NCI-H2029 treated with DMSO at 0.1 percent for 48 hours (cell line): ENCODE measurements around the gene HS3ST5.
"Not testable (repeated sequence)": the region's sequence is repeated elsewhere in the genome, so short reads cannot be mapped to it uniquely, and the experiment has no call there.

Experiments
- DNase-seq: peaks from one replicate; lab custom pipeline; 2025; lab: John Stamatoyannopoulos, UW

HS3ST5 gene

DNA sequence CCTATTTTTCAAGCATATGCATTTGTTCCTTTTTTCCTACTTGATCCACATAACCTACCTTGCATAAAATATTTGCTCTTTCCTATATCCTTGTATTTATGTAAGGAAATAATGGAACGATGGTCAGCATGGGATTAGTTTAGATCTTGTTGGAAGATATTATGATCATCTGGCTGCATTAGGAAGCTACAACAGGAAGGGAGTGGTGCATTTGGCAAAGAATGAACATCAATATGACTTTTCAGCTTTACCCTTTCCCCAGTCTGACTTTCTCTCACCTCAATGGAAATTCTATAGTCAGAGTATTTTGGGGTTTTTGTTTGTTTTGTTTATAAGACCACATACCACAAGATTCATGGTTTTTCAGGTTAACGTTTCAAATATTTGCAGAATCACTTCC lies 66.0 kb downstream of the HS3ST5 start:
- DNase-seq = no peak

DNA sequence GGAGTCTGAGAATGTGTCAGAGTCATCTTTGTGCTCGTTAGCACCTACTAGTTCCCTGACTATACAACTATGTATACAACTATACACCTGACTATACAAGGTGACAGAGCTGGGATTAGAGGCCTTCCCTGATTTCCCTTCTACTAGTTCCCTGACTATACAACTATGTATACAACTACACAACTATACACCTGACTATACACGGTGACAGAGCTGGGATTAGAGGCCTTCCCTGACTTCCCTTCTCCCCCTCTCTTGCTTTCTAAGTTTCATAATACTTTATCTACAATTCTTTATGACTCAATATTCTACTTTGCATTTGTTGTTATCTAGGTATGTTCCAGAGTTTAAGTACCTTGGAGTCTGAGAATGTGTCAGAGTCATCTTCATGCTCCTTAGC lies 68.0 kb downstream of the HS3ST5 start:
- no peak for DNase-seq

DNA sequence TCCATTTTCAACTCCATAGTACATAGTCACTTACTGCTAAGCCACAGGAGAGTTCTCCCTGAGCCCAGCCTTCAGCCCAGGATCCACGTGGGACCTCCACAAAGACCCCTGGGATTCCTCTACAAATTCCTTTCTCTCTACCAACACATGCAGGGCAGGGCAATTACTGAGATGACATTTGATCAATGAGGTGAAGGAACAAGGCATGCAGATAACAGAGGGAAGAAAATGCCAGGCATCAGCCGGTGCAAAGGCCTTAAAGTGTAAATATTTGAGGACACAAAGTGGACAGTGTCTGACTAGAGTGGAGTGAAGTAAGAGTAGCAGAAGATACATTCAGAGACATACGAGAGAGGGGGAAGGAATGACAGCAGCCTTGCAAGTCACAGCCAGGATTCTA lies 70.2 kb downstream of the HS3ST5 start:
- no peak for DNase-seq

DNA sequence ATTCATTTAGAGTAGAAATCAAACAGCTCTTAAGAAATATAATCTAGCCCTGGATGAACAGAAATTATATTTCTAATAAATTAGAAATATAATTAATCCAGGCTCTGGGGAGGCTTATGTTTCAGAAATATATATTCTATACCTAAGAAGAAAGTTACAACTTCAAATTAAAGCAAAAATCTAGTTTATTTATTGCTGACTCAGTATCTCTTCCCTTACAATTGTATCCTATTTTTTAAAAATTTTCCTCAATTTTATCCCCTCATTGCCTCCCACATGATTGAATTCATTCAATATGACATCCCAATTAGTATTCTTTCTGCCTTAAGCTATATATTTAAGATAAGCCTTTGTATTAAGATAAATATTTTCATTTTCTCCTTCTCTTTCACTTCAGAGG lies 71.4 kb downstream of the HS3ST5 start:
- no peak for DNase-seq

DNA sequence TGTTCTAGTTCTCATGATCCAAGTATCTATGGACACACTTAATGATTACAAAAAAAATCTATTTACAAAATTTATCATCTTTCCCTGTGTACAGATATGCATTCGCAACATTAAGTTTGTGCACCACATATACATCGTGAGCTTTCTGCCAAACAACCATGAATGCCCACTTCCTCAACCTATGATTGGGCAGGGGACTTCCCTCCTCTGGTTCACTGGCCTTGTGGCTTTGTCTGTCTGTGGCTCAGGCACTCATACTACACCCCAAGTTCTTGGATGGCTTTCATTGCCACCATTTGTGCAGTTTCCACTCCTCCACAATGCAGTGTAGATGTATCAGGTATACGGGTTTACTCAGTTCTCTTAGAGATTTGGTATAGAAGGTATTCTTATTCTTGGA lies 74.9 kb downstream of the HS3ST5 start:
- no peak for DNase-seq

DNA sequence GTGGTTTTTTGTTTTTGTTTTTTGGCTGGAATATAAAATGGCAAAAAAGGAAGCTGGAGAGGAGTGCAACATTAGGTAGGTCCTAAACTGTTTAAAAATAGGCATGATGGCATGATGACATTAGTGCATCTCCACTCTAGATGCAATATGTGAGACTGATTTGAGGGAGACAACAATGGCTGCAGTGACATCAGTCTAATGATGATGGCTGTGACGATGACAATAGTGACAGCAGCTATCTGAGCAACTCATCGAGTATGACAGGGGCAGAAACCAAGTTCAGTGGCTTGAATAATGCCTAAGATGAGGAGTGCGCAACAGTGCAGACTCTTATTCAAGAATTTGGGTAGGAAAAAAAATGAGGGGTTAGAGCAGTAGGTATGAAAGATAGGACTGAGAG lies 82.0 kb downstream of the HS3ST5 start:
- no peak for DNase-seq

DNA sequence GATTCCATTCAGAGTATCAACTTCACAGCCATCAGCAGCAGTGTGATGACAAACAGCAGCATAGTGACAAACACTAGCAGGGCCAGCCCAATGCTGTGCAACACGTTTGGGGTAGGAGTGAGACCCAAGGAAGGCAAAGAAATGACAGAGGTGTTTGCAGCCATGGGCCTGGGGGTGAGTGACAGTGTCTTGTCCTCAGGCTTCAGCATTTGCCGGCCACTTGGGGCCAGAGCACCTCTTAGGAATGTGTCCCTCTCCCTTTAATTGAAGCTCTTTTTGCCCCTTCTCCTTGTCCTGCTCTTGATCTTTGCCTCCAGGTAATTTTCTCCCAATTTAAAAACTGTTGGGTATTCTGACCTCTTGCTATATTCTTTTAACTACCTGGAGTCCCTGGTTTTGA lies 84.4 kb downstream of the HS3ST5 start:
- no peak for DNase-seq

DNA sequence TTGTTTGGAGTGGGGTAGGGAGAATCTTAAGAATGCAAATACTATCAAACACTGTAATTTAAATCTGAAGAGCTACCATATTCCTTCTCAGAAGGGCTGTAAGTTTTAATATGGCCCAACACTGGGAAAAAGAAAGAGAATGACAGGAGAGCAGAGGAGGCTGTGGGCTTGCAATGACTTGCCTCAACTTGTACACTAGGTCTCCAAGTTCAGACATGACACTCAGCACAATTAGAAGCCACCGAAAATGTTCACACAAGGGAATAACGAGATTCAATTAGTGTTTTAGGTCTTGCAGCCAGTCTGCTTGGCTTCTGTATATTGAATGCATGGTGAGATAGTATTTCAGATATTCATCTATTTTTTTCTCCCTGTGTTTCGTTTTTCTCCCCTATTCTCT lies 89.4 kb downstream of the HS3ST5 start:
- no peak for DNase-seq

DNA sequence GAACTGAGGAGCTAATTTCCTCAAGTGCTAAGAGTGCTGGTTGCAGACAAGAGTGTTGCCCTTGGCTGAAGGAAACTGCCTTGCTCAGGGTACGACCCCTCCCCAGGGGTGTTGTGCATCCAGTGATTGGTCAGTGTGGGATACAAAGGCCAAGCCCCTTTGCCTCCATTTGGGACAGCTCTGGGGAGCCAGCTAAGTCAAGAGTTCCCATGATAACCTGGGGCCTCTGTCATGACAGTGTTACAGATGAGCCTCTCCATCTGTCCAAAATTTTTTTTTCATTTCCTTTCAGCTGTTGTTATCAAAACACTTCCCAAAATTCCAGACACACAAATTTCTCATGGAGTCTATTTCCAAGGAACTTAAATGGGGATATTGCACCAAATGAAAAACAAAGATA lies 93.3 kb downstream of the HS3ST5 start:
- DNase-seq = no peak

DNA sequence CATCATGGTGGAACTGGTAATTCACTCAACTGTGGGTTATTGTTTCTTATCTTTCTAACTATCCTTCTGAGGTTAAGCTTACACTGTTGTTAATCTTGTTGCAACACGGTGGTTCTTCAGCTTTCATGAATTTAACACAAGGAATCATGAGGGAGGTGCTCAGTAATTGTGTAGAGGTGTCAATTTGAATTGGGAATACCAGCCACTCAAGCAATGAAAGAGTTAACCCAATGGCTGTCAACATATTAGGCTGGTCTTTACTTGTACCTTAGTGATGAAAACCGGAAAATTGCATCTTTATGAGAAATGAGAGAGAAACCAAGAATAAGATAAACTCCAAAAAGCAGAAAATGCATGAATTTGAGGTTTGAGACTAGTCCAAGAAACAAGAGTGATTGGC lies 95.7 kb downstream of the HS3ST5 start:
- no peak for DNase-seq

DNA sequence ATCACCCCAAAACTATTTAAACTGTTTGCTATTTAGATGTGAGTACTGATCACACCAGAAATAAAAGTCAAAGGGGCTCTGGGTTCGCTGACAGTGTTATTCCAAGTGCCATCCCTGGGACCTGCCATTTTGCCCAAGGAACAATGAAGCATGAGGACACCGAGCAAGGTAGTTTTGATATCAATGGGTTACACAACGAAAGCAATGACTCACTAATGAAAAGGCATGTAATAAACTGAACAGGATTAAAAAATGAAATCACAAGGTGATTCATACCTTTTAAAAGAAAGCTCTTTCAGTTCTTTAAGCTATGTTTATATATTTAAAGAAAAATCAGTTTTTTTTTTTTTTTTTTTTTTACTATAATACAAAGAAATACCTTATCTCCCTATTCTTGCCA lies 102.0 kb downstream of the HS3ST5 start:
- DNase-seq = no peak

DNA sequence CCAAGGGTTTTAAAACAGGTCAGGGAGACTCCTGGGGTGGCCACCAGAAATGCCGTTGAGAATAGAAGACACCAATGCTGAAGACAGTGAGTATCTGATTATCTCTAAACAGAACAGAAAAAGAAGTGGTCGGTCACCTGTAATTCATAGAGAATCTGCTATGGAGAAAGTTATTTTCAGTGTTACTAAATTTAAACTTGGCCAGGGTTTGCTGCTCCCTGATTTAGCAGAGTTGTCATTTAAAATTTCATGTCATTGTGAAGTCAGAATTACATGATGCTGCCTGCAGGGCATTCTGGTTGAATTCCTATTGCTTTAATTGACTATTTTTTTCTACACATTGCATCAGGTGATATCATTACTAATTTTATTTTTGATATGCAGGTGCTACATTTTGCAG lies 114.1 kb downstream of the HS3ST5 start:
- DNase-seq = no peak

DNA sequence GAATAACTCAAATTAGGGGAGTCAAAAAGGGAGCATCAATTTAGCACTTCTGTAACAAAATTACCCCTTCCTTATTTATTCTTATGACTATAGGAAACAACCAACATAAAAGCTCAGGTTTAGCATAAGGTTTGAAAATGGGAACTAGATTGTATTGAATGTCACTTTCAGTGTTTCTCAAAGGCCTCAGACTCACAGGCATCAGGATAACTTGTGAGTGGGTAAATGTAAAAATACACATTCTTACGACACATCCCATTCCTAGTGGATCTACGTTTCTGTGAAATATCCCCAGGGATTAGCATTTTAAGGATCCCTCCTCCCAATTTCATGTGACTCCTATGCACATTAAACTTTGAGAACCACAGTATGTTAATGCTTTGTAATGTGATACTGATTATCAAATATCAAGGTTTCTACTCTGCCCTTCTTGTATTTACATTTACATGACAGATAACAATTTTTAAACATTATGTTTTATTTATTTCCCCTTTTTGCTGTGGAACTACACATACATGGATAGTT lies 114.8 kb downstream of the HS3ST5 start:
- DNase-seq = no peak

DNA sequence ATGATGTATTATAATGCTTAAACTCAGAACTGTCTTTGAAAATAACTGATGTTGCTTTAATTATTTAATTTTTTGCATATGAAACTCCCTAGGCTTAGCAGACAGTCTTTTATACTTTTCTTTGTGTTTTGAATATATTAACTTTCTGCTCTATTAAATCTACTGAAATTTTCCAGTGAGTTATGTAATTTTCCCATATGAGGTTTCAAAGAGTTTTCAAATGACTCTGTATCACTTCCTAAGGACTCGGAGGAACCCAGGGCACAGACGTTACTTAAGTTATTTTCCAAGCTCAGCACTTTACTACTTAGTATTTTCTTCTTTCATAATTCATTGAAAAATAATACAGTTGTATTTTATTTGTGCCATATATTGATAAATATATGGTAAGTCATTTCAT lies 122.6 kb downstream of the HS3ST5 start:
- no peak for DNase-seq

DNA sequence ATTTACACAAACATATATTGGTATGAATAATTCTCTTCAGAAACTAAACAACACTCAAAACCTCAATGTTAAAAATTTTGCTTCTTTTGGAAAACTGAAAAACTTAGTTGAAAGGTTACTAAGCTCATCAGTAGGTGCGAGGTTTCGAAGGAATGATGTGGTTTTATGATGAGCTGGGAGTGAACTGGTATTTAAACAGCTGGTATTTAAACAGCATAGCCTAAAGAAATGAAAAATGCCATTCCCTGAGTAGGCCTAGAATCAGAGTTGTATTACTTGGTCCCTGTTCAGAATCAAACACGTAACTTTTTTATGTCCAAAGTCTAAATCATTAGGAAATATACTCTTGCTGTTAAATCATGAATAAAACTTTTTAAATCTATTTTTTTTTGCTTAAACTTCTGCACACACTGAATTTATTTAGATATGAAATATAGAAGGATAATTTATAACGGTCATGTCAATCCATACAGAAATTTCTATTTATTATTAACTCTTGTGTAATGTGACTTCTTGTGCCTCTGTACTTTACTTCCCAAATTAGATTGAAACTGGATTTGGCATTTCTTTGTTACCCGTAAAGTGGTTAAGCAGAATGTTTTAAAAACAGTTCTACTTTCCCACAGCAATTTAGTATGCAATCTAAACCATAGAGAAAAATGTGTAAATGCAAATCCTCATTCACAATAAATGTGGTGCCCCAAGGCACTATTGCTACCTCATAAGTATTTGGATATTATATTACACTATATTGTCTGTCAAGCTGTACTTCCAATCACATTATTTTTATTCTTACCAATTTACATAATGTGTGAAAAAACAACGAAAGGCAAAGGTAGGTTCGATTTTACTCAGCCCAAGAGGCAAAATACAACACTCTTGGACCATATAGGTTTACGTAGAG lies 124.1 kb downstream of the HS3ST5 start:
- no peak for DNase-seq

DNA sequence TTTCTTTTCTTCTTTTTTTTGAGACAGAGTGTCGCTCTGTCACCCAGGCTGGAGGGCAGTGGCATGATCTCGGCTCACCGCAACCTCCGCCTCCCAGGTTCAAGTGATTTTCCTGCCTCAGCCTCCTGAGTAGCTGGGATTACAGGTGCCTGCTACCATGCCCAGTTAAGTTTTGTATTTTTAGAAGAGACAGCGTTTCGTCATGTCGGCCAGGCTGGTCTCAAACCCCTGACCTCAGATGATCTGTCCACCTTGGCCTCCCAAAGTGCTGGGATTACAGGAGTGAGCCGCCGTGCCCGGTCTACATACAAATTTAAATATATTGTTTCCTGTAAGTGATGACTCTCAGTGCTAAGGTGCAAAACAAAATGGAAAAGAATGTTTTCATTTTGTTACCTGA lies 124.8 kb downstream of the HS3ST5 start:
- DNase-seq = not testable (repeated sequence)

DNA sequence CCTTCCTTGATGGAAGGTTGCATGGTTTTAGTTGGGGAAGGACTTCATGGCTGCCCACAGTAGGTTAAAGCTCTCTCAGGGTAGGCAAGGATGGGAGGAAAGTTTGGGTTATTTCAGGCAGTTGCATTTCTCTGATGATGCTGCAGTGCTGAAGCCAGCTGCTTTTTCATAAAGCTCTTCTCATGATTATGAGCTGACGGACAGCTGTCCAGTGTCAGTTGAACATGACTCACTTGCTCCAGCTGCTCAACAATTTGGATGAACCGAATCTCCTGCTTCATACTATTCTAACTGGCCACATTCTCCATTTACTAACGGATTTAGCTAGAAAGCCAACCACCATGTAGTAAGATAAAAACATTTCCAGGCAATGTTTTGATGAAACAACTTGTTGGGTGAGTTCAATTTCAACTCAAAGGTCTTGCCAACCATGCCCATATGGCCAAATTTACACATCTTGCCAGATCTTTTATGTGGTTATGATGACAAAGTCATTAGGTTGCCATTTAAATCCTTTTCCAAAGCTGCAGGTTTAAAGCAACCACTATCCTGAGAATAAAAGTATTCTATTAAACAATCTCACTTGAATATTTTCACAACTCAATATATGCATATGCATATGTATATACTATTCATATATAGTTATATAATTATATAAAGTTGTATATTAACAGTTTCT lies 125.9 kb downstream of the HS3ST5 start:
- DNase-seq = no peak

DNA sequence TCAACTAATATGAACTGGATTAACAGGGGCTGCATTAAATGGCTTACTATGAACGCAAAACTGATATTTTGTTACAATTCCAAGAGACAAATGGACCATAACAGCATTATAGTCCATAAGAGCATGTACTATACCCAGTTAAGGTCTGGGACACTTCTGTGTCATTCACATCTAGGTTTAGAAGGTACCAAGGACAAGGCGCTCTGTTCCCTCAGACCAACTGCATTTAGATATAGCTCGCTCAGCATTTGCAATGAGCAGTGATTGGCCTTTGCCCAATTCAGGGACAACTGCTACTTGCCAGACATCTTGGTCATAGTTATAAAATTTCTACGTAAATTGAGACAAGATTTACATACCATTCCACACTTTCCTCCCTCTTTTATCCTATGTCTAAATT lies 132.4 kb downstream of the HS3ST5 start:
- no peak for DNase-seq

DNA sequence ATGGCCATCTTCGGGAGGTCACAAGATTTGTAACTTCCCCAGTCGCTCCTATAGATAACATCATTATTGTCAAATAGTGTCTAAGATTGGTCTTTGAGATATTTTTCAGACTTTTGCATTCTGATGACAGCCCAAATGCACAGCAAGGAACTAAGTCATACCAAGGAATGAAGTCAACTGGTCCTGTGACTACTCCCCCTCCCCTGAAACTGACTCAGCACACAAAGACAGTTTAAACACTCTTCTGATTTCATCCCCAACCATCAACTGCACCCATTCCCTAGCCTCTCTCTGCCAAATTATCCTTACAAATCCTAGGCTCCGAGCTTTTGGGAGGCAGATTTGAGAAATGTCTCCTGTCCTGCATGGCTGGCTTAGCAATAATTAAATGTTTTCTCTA lies 139.4 kb downstream of the HS3ST5 start:
- no peak for DNase-seq

DNA sequence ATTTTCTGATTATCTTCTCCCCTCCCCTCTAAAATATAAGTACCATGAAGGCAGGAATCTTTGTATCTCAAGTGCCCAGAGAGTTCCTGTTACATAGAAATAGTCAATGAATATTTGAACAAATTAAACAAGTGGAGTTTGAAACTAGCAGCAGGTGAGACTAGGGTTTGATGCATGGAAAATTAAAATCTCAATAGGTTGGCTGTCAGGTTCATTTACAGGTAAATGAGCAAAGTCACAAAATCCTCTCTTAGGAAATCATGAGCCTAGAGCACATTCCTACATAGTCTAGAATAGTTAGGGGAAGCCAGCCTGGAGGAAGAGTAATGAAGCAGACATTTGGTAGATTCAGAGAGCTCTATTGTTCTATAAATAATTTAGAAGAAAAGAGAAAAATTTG lies 140.4 kb downstream of the HS3ST5 start:
- DNase-seq = no peak

DNA sequence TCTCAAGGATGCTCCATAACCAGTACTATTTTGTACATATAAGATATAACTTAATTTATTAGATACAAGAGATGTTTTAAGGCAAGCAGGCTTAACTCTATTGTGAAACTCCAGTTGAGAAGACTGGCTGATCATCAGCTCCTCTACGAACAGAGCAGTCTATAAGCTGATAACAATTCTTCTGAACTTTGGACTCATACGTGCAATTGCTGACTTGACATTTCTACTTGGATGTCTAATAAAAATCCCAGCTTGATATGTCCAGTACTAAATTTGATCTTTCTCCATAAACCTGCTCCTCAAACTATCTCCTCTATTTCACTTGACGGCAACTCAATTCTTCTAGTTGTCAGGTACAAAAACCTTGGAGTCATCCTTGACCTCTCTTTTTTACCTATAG lies 141.9 kb downstream of the HS3ST5 start:
- DNase-seq = no peak

DNA sequence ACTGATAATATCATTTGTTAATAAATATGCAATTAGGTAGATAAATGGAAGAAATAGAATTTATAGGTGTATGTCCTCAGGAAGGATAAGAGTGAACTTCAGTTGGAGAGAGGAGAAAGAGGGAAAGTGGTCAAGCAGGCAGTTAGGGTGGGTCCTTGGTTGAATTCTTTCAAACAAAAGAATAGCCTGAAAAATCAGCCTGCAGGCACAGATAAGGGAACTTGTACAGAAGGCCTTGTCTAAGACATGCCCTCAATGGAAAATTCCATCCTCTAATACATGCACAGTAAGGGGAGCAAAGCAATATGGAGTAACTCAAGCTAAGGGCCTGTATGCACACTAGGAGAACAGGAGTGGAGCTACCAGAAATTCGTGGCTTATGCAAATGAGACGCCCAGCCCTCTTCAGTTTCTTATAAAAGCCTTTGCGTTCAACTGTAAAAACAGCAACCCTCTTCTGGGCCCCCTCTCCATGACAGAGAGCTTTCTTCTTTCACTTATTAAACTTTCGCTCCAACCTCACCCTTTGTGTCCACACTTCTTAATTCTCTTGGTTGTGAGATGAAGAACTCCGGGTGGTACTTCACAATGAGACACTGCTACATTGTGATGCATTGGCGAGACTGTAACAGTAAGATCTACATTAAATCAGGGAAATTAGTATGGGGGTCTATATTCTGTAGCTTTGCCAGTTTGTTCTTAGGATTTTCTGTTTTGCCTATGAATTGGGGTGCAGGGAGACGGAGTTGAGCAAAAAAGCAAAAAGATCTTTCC lies 147.0 kb downstream of the HS3ST5 start:
- no peak for DNase-seq

DNA sequence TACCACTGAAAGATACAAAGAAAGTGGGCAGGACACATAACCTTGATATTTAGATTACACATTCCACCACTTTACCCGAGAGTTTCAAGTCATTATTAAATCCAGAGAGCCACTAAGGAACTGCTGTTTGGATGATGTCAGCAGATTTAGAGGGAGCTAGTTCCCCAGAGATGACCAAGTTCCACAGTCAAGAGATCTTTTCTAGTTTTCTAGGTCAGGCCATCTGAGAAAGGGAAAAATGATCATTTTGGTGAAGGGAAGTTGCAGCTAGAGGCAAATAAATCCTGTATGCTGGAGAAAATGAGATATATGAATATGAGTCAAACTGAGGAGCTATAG lies 147.8 kb downstream of the HS3ST5 start:
- DNase-seq = no peak
